ENCODE measurements around the gene MAPK6.

Gene MAPK6

DNA sequence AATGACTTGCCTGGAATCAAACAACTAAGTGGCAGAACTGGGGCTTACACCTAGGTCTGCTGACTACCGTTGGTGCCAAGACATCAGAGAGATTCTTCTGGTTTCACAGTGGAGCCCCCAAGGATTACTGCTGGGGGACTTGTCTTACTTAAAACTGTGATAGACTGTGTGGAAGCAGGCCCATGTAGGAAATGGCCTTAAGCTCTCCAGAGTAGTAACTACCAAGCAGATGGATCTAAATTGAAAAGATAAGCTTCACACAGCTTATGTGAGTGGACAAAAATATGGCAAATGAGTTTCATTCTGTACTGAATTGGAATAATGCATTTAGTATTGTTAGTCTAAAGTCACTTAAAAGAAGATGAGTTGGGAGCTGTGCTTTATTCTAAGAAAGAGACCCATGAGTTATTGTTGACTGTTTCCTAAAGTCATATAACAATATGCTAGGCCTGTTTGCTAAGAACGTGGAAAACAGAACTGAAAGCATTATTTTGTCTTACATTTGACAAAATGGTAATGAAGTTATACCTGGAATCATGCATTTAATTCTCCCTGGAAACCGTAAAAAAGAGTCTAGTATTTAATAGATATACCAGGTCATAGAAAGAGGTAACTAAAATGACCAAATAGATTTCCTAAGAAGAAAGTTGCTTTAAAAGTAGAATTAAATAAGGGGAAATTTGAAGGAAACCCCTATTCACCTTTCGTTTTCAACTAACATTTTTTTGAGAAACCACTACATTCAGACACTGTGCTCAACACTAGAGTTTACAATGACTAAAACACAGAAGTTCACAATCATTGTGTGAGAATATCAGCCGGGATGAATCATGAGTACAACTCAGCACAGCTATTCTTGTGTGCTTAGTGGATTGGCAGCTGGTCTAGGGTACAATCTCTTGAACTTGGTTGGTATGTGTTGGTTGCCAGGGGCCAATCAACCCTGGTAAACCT, 13.0 kb upstream of the MAPK6 start:
- H3K36me3 Mint-ChIP-seq: no peaks in the 10 kb centered on the region
- H3K4me3 Mint-ChIP-seq: peak overlapping the region; percentile 44
- H3K9me3 Mint-ChIP-seq: no peaks in the 10 kb centered on the region
- peak overlapping the region; percentile 63 for H3K27ac Mint-ChIP-seq
- peak; percentile 96 for ATAC-seq
- peak in 1 of 2 donors; percentile 65 for DNase-seq (ENCODE audit: low spot score in 2 of 2)
- H3K4me1 Mint-ChIP-seq: peaks cover 64% of the 10 kb centered on the region

DNA sequence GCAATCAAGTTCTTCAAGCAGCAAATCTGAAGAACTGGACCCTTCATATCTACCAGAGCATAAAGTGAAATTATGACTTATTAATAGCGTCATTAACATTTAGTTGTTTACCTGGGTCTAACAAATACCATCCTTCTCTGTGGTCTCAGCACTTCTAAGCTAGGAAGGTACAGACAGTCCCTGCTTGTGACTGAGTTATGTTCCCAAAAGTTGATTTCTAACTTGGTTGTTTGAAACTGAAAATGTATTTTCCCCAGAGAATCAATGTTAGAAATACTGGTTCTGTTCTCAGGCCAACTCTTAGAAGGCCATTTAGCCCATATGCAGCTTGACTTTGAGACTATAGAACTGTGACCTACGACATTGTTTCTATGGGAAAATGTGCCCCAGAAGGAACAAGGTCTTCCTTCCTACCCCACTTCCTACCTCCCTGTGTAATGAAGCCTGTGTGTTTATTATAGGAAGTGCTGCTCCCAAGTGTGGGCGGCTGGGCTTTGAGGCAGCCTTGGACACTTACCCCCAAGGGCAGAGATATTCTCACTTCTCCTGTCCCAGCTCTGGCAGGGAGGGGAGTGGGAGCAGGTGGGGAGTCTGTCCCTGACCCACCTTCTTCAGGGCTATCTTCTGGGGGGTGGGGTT, 12.2 kb upstream of the MAPK6 start:
- Mint-ChIP-seq H3K4me3 (peak overlapping the region; percentile 44), H3K36me3 (no peaks in the 10 kb centered on the region), H3K27ac (peak overlapping the region; percentile 63), H3K9me3 (no peaks in the 10 kb centered on the region), H3K4me1 (peaks cover 71% of the 10 kb centered on the region)
- DNase-seq (ENCODE audit: low spot score in 2 of 2) (no peak), ATAC-seq (peak; percentile 33)

DNA sequence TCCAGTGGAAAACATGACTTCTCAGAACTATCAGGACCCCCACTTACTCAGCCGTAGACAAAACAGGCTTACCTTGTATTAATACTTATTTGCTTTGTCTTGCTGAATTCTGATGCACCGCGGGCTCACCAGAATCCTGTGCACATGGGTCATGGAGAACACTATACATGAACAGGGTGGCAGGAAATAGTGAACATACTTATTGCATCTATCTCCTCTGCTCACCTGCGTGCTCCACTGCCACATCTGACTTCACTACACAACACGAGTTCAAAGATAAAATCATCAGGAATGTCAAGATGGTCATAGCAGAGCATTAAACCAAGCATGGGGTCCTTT, 10.7 kb upstream of the MAPK6 start:
- DNase-seq (ENCODE audit: low spot score in 2 of 2): no peak
- Mint-ChIP-seq H3K9me3 (no peaks in the 10 kb centered on the region), H3K27ac (peak overlapping the region; percentile 26), H3K36me3 (no peaks in the 10 kb centered on the region), H3K4me1 (peaks cover 70% of the 10 kb centered on the region), H3K4me3 (no peak overlapping the region)
- ATAC-seq: no peak

DNA sequence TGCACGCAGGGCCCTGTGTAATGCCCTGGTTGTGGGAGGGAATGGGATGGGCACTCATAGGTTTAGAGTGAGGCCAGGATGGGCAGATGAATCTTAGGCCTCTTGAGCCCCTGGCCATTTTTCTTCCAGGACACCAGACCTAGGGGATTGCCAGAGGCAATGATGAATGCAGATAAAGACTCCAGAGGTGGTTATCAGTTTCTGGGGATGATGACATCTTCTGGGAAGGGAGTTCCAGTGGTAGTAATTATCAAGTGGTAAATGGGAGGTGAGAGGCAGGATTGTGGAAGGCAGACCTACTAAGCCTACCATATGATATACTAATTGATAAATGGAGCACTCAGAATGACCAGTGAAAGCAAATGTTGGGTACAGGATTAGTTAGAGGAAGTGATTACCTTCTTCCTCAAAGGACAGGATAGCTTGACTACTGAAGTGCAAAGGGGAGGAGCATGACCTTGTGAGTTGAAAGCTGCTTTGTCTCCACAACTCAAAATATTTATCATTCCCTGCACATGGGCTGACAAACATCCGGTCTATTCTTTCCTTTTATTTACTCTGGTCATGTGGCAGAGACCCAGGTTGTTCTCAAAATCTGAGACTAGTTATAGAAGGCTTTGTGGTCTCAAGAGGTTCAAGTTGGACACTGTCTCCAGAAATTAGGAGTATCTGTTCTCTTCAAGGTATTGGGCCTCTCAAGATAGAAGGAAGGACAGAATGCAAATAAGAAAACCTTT, 10.2 kb upstream of the MAPK6 start:
- no peaks in the 10 kb centered on the region for H3K36me3 Mint-ChIP-seq
- H3K9me3 Mint-ChIP-seq: no peaks in the 10 kb centered on the region
- DNase-seq (ENCODE audit: low spot score in 2 of 2): no peak
- peak overlapping the region; percentile 26 for H3K27ac Mint-ChIP-seq
- ATAC-seq: no peak
- H3K4me1 Mint-ChIP-seq: peaks cover 70% of the 10 kb centered on the region
- no peak overlapping the region for H3K4me3 Mint-ChIP-seq

DNA sequence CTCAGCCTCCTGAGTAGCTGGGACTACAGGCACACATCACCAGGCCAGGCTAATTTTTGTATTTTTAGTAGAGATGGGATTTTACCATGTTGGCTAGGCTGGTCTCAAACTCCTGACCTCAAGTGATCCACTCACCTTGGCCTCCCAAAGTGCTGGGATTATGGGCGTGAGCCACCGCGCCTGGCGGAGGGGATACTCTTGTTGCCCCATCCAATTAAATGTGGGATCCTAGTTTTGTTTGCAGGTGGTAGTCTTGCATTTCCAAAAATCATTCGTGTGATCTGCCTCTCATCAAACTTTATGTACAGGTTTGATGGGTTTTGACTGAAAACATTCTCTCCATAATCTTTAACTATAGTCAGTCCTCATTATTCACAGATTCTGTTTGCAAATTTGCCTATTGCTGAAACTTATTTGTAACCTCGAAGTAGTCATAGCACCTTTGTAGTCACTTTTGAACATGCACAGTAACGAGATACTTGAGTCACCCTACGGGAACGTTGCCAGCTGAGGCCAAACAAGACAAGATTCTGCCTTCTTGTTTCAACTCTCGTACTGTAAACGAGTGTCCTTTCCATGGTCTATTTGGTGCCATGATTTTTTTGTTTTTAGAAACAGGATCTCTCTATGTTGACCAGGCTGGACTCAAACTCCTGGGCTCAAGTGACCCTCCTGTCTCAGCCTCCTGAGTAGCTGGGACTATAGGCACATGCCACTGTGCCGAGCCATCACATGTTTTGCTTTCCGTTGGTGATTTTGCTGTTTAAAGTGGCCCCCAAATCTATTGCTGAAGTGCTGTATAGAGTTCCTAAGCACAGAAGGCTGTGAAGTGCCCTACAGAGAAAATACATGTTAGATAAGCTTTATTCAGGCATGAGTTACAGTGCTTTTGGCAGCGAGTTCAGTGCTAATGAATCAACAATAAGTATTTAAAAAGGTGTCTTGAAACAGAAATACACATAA, 8.1 kb upstream of the MAPK6 start:
- Mint-ChIP-seq H3K27ac (peak overlapping the region; percentile 20), H3K9me3 (no peaks in the 10 kb centered on the region), H3K36me3 (no peaks in the 10 kb centered on the region), H3K4me3 (peak overlapping the region; percentile 40), H3K4me1 (peaks cover 56% of the 10 kb centered on the region)
- peak; percentile 60 for ATAC-seq
- DNase-seq (ENCODE audit: low spot score in 2 of 2): peak in 1 of 2 donors; percentile 80

DNA sequence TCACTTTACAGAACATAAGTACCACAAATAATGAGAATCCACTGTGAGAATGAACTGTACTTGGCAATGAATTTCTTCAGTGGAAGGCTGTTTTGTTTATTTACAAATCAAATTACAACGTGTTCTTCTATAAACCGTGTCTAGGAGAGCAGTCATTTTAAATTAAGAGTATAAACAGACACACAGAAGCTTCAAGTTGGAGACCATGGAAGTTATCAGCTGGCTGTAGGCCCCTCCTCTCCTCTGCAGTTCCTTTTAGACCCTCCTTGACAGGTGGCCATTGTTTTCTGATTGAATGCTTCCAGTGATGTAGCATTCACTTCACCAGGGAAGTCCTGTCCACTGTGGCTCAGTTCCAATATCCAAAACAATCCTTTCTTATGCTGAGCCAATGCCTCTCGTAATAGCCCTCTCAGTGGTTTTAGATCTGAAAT, 7.3 kb upstream of the MAPK6 start:
- Mint-ChIP-seq H3K9me3 (no peaks in the 10 kb centered on the region), H3K36me3 (no peaks in the 10 kb centered on the region), H3K4me1 (peaks cover 51% of the 10 kb centered on the region), H3K27ac (peak overlapping the region; percentile 20), H3K4me3 (peak overlapping the region; percentile 40)
- DNase-seq (ENCODE audit: low spot score in 2 of 2): no peak
- no peak for ATAC-seq

DNA sequence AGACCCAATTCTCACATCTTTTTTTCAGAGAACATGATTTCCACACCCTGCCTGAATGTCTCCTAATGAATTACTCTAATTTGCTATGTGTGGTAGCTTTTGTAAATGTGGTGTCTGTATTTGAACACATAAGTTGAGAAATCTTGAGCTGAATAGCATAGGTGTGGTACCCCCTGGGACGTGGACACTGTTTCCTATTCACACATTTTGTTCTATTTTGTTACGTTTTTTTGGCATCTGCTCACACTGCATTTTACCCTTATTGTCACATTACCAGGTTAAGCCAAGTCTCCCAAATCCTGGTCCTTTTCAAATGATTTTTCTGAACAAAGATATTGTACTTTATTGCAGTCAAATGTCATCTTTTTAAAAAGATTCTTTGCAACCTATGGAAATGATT, 6.8 kb upstream of the MAPK6 start:
- Mint-ChIP-seq H3K27ac (peak overlapping the region; percentile 20), H3K4me1 (peaks cover 47% of the 10 kb centered on the region), H3K9me3 (no peaks in the 10 kb centered on the region), H3K4me3 (no peak overlapping the region), H3K36me3 (no peaks in the 10 kb centered on the region)
- DNase-seq (ENCODE audit: low spot score in 2 of 2) (no peak), ATAC-seq (no peak)

DNA sequence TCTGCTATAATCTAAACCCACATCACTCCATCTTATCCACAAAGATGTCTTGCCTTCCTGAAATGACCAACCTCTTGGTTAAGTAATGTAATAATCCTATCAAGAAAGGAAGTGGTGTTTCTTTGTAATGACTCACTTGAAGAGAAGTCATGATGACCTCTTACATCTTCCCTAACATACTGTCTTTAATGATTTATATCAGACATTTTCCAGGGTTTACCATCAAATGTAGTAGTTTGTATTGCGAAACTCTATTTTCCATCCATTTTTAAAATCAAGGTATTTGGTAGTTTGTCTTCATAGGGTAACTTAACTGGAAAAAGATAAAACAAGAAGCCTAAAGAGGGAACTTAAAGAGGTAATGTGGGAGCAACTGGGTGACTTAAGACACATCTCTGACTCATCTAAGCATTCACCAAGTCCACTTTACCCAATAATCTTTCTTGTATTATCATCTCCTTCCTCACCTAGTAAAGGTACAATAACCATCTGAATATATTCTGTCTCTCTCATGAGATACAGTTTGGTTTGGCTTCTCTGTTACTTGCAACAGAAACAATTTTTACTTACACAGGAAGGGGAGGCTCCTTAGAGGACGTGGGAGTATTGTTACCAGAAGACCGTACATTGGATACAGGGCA, 5.7 kb upstream of the MAPK6 start:
- H3K27ac Mint-ChIP-seq: peak overlapping the region; percentile 74
- DNase-seq (ENCODE audit: low spot score in 2 of 2): no peak

DNA sequence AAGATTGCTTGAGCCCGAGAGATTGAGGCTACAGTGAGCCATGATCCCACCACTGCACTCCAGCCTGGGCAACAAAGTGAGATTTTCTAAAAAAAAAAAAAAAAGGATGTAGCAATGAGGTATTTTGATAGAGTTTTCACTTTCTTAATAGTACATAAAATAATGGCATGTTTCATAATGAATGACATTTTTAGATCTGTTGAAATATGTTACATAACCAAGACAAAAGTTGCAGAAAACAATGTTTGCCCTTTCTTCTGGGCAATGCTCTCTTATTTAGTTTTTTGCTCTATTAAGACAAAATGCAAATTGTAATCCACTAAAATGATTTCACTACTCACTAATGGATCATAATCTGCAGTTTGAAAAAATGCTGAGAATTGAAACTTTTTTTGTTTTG, 4.4 kb upstream of the MAPK6 start:
- ATAC-seq (no peak), DNase-seq (ENCODE audit: low spot score in 2 of 2) (no peak)
- Mint-ChIP-seq H3K4me1 (peaks cover 41% of the 10 kb centered on the region), H3K27ac (no peak overlapping the region), H3K36me3 (peaks cover 9% of the 10 kb centered on the region), H3K9me3 (no peaks in the 10 kb centered on the region), H3K4me3 (no peak overlapping the region)

More for the DNA sequence above, 5.7 kb upstream of the MAPK6 start:
- Mint-ChIP-seq H3K9me3 (no peaks in the 10 kb centered on the region), H3K36me3 (no peaks in the 10 kb centered on the region), H3K4me3 (peak overlapping the region; percentile 41), H3K4me1 (peaks cover 42% of the 10 kb centered on the region)
- ATAC-seq: peak; percentile 91

DNA sequence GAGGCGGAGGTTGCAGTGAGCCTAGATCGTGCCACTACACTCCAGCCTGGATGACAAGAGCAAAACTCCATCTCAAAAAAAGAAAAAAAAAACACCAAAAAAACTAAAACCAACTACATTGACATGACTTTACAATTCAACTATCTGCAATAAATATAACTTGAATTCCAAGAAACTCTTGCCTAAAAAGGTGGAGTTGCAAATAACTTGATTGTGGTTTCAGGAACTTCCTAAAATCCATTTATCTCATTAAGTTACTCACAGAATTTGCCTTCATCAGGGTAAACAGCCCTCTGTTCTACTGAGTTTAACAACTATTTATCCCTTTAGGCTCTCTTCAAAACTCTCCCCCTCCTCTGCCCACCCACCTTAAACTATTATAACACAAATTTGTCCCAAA, 2.7 kb upstream of the MAPK6 start:
- Mint-ChIP-seq H3K4me1 (peaks cover 42% of the 10 kb centered on the region), H3K4me3 (no peak overlapping the region)

DNA sequence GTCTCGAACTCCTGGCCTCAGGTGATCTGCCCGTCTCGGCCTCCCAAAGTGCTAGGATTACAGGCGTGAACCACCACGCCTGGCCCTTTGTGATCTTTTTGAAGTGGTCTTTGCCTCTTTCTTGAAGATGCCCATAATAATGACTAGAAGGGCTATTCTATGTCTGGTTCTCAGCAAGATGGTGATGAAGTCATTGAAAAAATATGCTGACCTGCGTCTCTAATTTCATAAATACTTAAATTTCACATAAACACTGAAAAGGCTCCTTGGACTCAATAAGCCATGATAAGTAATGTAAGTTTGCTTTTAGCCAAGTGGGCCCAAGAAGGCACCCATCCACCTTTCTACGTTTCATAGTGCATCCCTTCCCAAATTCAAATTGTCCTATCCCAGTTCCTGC, 775 bp upstream of the MAPK6 start:
- Mint-ChIP-seq H3K27ac (peak overlapping the region; percentile 99), H3K4me3 (peak overlapping the region; percentile 91), H3K4me1 (peaks cover 49% of the 10 kb centered on the region), H3K36me3 (peaks cover 43% of the 10 kb centered on the region), H3K9me3 (no peaks in the 10 kb centered on the region)
- no peak for ATAC-seq
- DNase-seq (ENCODE audit: low spot score in 2 of 2): no peak

More for the DNA sequence above, 2.7 kb upstream of the MAPK6 start:
- Mint-ChIP-seq H3K27ac (no peak overlapping the region), H3K9me3 (no peaks in the 10 kb centered on the region), H3K36me3 (peaks cover 26% of the 10 kb centered on the region)
- no peak for DNase-seq (ENCODE audit: low spot score in 2 of 2)
- no peak for ATAC-seq

DNA sequence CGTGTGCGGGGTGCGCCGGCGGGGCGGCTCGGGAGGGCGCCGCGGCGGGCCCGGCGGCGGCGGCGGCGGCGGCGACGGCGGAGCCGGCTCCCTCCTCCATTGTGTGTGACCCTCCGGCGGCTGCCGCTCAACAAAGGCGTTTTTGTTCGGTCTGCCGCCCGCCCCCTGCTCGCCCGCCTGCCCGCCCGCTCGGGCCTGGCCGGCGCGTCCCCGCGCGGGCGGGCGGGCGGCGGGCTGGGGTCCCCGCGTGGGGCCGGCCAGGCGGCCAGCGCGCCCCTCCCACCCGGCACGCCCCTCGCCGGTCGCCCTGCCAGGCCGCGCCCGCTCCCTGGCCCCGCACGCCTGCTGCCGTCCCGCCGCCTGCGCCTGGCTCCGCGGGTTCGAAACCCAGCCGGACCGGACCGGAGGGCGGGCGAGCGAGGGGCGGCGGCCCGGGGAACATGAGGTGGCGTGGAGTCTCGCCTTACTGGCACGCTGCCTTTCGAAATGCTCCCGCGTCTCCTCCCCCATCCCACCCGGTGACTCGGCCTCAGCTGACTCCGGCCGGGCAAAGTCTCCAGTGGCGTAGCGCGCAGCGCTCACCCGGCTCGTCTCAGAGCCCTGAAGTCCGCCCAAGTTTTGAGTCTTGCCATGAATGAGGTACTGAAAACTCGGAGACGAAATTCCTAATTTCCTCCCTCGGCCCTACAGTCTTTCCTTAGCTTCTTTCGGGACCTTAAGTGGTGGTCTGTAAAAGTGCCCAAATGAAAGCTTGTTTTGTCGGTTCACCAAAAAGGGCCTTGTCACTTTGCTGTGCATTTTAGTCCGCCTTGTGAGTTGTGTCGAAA, 588 bp downstream of the MAPK6 start:
- peaks cover 43% of the 10 kb centered on the region for H3K4me1 Mint-ChIP-seq
- H3K36me3 Mint-ChIP-seq: peaks cover 49% of the 10 kb centered on the region
- ATAC-seq (peak; percentile 78), DNase-seq (ENCODE audit: low spot score in 2 of 2) (peak; percentile 60 to 88)
- no peaks in the 10 kb centered on the region for H3K9me3 Mint-ChIP-seq
- H3K27ac Mint-ChIP-seq: peak overlapping the region; percentile 99
- H3K4me3 Mint-ChIP-seq: peak overlapping the region; percentile 91

DNA sequence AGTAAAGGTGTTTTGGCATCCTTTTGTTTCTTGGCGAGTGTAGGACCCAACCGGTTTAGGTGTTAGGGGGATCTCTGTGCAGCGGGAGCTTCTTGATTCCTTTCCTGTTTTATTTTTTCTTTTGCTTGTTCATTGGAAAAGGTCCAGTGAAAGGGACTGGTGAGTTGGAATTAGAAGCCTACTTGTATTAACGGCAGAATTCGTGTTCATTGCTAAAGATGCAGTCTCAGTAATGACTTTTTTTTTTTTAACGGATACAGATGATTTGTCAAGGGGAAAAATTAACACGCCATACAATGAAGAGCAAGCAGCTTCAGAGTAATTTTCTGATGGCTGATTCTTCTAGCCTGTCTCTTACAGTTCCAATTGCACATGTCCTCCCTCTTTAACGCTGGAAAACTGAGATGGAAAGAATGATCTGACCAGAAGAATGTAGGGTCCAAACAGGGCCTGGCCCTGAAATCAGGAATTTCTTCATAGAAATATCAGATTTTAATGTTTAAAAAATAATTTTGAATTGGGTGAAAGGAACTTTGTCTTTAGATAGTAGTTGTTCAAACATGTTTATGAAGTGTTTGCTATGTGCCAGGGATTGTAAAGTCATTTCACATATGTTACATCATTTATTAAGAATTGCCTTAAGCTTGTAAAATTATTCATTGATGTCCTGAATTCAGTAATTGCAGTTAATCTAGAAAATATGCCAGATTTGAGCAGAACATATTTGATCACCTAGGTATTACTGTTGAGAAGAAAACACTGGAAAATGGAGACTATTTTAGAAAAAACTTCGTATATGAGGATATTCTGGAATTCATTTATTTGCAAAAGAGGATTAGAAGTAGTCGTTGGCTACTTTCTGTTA, 1.4 kb downstream of the MAPK6 start:
- Mint-ChIP-seq H3K4me3 (peak overlapping the region; percentile 91), H3K9me3 (no peaks in the 10 kb centered on the region), H3K4me1 (peaks cover 43% of the 10 kb centered on the region), H3K27ac (peak overlapping the region; percentile 99), H3K36me3 (peaks cover 49% of the 10 kb centered on the region)
- DNase-seq (ENCODE audit: low spot score in 2 of 2) (no peak), ATAC-seq (no peak)
